ENCODE results near the gene TUBB4B. TPM values are rescaled to one million over a fixed set of nuclear protein-coding genes. Genes with fewer than 3 reads are reported as not detected.

Gene TUBB4B
- total RNA-seq, 4 donors from 2014 or later, result 317 to 604 (median 408) TPM

- intact Hi-C loops (cut with DNase I; ENCODE audit: low total_unique reads), result no loop called here
- DNase-seq (ENCODE audit: low spot score in 2 of 2), result no peak
- no peak overlapping the region for H3K4me3 ChIP-seq (ENCODE audit: low read depth, poor library complexity, severe bottlenecking)
- 79 to 85% methylated on average over 12 of the region's 12 CpGs for WGBS, 2 donors
- TF ChIP-seq POLR2A (IDR thresholded peaks at IDR 0.05), result no peak
- no peak for TF ChIP-seq CTCF (IDR thresholded peaks at IDR 0.05)
Measured at GRCh38 chr9:137218754-137219271, 22.3 kb upstream of the TUBB4B start.

- WGBS, 2 donors, result 76 to 85% methylated on average over 3 to 10 of the region's 10 CpGs
- DNase-seq (ENCODE audit: low spot score in 2 of 2), result no peak
- intact Hi-C loops (cut with DNase I; ENCODE audit: low total_unique reads), result no loop called here
- H3K4me3 ChIP-seq (ENCODE audit: low read depth, poor library complexity, severe bottlenecking), result no peak overlapping the region
- TF ChIP-seq CTCF (IDR thresholded peaks at IDR 0.05) (no peak), POLR2A (IDR thresholded peaks at IDR 0.05) (no peak)
Measured at GRCh38 chr9:137219757-137220316, 21.2 kb upstream of the TUBB4B start.

GRCh38 chr9:137220317-137221094 is 20.6 kb upstream of the TUBB4B start:
- TF ChIP-seq POLR2A (IDR thresholded peaks at IDR 0.05) (no peak), CTCF (IDR thresholded peaks at IDR 0.05) (no peak)
- no peak overlapping the region for H3K4me3 ChIP-seq (ENCODE audit: low read depth, poor library complexity, severe bottlenecking)
- WGBS, 2 donors, result 89 to 91% methylated on average over 38 to 52 of the region's 52 CpGs
- intact Hi-C loops (cut with DNase I; ENCODE audit: low total_unique reads), result no loop called here
- no peak for DNase-seq (ENCODE audit: low spot score in 2 of 2)

- WGBS, 2 donors, result 77 to 81% methylated on average over 6 to 8 of the region's 14 CpGs
- no peak for DNase-seq (ENCODE audit: low spot score in 2 of 2)
- TF ChIP-seq CTCF (IDR thresholded peaks at IDR 0.05) (no peak), POLR2A (IDR thresholded peaks at IDR 0.05) (no peak)
- no peak overlapping the region for H3K4me3 ChIP-seq (ENCODE audit: low read depth, poor library complexity, severe bottlenecking)
- intact Hi-C loops (cut with DNase I; ENCODE audit: low total_unique reads), result no loop called here
Measured at GRCh38 chr9:137221095-137221505, 20.0 kb upstream of the TUBB4B start.

- TF ChIP-seq CTCF (IDR thresholded peaks at IDR 0.05) (no peak), POLR2A (IDR thresholded peaks at IDR 0.05) (no peak)
- no peak overlapping the region for H3K4me3 ChIP-seq (ENCODE audit: low read depth, poor library complexity, severe bottlenecking)
- no peak for DNase-seq (ENCODE audit: low spot score in 2 of 2)
- 21 to 27% methylated on average over 9 to 28 of the region's 61 CpGs for WGBS, 2 donors
- intact Hi-C loops (cut with DNase I; ENCODE audit: low total_unique reads), result no loop called here
Measured at GRCh38 chr9:137221506-137222111, 19.5 kb upstream of the TUBB4B start.

Data from lower leg skin (tissue), 4 donors.